Activated CD8-positive, alpha-beta memory T cell treated with anti-CD3 and anti-CD28 coated beads for 24 hours (primary cell): ENCODE data around the gene IYD.

Source experiments
- DNase-seq: peaks from one replicate; pipeline ENCODE4 v3.0.0-alpha.2; 2020

Gene IYD

DNA sequence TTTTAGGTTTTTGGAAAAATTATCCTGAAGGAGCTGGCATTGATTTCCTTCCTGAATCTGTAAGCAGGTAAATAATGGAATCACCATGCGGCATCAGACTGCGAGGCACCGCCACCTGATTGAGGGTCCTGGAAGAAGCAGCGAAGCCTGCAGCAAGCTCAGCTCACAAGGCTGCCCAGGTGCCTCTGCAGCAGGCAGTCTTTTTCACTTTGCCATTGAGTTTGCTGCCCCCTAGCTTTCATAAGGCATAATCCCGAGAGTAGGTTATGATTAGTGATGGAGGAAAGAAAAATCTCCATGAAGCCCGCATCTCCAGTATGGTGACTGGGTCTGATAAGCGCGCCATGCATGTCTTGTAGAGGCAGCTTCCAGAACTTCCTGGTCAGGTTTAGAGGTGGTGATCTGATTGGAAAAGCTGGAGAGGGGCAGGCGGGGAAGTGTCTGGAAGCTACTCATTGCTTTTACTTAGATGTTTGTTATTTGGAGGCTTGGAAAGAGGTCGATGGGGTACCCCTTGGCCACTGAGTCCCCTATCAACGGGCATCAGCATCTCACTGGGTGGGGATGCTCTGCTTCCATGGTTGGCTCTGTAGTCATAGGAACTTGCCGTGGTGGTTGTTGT, 26.7 kb downstream of the IYD start:
- DNase-seq = peak; percentile 62

DNA sequence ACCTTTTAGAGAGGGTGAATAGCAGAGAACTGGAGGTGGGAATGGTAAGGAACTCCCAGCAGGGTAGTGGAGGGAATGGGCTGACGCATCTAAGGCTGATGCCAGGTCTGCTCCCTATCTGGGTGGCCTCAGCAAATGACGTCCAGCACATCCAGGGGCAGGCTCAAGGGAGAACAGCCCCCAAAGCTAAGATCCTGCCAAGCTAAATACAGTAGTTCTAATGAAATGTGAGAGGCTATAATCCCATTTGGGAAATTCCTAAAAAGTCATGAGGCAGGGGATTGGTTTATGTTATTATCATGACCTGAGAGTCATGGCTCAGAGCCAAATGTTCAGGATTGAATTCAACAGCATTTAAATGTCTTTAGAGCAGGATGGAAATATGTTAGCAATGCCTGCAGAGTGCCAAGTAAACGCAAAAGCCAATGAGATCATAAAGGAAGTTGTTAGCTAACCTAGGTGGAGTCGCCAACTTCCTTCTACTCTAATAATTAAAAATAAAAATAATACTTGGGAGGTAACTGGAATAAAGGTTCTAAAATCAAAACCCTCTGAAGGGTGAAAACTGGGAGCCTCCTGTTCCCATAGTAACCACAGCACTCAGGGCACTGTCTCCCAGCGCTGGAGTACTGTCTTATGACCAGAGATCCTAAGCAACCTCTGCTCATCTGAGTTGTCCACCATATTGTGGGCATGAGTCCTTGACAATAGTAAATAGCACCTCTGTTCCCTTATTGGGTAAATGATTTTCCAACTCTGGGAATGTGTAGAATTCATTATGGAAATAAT, 34.8 kb downstream of the IYD start:
- no peak for DNase-seq

DNA sequence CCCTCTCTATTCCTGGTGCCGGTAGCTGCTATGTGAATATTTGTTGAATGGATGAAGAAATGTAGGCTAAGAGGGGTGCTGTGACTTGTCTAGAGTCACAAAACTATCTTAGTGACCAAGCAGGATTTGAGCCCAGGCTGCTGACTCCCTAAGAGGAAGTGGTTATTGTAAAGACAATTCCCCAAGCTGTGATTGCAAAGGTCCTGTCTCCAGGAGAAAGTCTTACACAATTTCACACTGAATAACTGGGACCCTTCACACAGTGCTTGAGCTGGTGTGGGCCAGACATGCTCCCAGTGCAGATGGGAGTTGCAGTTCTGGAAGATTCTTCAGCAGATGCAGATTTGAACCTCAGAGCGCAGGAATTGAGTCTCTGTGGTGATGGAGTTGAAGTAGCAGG, 38.1 kb downstream of the IYD start:
- no peak for DNase-seq

DNA sequence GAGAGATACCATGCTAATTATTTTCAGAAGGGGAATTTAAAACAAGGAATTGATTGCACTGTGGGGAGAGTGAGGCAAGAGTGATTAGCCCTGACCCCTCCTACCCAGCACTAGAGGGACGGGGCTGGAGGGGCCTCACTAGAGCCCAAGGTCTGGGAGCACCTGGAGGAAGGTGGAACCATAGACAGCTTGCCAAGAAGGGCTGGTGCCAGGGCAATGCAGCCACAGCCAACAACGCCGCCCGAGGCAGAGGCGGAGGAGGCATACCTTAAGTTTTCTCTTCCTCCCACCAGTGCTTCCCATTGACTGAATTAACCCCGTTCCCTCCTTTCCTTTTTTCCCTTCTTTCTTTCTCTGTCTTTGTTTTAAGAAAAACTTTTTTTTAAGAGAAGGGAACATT, 40.0 kb downstream of the IYD start:
- no peak for DNase-seq

DNA sequence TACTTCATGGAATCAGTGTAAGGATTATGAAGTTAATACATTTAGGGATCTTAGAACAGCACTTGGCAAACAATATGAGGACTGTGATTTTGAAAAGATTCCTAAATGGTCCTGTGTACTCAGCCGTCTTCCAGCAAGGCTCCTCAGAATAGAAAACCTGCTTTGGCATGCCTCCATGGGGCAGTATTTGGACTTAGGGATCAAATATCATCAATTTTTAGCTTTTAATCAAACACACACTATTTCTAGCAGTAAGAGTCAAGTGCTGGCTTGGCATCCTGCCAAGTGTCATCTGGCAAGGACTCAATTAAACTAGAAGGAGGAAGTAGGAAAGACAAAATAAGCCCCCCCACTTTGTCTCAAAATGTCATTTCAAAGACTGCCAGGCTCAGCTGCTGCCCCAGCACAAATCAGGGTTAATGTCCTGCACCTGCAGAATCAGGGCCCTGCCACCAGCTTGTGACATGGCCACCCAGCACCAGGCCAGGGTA, 40.8 kb downstream of the IYD start:
- no peak for DNase-seq

DNA sequence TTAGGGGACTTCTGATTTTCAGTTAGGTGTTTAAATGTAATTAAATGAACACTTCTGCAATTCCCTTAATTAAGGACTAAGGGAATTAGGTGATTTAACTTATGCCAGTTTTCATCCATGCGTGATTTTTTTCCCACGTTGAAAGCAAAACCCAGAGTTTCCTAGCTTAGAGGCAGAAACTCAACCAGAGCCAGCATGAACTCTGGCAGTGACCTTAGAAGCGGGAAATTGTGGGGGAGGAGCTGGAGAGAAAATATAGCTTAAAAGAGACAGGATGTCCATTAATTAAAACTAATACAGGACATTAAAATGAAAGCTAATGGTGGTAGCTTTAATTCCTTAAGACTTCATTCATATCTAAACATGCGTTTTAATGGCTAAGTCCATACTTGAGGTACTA, 41.6 kb downstream of the IYD start:
- DNase-seq = no peak

DNA sequence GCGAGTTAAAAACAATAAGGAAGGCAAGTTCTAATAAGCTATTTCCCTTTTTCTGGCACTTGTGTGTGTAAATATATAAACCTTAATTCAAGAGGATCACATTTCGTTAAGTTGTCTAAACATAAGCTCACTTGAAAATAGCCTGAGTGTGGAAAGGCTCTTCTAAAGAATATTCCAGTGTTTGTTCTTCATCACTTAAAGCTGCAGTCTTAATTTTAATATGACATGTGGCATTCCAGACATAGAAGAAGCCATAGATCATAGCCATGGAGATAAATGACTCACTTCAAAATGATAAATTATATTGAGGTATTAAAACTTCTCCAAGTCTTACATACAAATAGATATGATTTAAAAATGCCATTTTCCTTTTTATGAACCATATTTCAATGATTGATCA, 42.1 kb downstream of the IYD start:
- no peak for DNase-seq

DNA sequence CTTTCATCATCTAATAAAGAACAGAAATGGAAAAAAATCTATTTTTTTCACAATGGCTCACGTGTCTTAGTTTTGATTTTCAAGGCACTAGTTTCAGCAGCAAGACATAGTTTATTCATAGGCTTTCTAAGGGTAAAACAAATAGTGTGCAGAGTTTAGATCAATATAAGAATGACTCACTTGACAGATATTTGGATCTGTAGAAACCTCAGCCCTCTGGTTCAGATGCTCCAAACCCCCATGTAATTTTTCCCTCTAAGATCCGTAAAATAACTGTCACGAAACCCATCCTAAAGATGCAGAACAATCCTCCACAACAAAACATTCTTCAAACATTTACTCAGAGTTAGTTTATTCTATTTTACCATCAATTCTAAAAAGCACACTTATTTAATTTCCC, 43.4 kb downstream of the IYD start:
- DNase-seq = no peak

DNA sequence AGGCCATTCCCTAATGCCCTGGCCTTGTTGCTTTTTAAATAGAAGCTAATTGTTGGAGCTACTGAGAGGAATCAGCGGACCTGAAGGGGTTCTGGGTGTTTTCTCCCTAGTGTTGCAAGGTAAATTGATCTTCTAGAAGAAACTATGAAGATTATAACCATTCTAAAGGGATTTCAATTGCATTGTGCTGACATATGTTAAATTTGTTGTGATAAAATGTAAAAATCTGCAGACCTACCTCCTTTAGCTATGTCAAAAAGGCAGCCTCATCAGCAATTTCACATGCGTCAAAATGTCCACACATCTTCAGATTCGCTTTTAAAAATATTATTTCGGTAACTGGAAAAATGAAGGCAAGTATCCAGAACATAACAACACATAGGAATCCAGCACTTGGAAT, 44.4 kb downstream of the IYD start:
- no peak for DNase-seq

DNA sequence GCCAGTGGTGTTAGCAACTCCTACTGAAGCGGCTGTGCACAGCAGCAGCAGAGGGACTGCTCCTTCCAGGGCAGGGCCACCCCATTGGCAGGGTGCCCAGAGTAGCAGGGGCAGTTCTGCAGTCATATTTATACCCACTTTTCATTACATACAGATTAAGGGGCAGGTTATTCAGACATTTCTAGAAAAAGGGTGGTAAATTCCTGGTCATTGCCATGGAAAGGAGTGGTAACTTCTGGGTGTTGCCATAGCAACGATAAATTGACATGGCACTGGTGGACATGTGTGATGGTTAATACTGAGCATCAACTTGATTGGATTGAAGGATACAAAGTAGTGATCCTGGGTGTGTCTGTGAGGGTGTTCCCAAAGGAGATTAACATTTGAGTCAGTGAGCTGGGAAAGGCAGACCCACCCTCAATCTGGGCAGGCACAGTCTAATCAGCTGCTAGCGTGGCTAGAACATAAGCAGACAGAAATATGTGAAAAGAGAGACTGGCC, 45.0 kb downstream of the IYD start:
- DNase-seq = no peak

DNA sequence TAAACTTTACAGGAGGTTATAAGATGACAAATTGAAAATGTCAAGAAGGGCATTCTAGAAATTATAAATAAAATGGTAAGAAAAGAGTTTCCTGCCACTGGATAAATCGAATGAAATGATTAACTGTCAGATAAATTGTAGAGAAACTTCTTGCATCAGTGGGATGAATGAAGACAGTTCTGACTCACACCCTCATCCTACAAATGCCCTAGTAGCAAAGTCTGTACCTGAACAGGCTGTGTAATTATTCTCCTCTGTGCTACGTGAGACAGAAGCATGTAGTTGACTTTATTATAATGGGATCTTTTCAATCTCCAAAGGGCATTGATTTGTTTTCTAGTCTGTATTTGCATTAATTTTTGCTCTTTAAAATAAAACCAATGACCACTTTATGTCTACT, 47.3 kb downstream of the IYD start:
- no peak for DNase-seq

DNA sequence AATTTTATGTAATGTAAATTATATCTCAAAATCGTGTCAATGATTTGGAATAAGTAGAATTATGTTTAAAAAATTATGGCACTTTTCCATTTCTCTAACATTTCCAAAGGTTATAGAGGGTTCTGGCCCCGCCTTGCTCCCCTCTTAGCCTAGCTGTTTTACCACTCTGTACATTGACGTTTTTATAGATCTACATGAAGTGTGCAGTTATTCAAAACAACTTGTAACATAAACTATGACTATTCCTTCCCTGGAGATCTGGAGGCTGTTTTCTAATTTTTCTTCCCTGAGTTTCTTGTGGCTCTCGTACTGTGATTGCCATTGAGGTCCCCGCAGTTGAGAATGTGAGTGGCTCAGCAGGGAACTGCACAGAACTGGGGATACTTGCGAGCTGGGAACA, 48.4 kb downstream of the IYD start:
- no peak for DNase-seq

DNA sequence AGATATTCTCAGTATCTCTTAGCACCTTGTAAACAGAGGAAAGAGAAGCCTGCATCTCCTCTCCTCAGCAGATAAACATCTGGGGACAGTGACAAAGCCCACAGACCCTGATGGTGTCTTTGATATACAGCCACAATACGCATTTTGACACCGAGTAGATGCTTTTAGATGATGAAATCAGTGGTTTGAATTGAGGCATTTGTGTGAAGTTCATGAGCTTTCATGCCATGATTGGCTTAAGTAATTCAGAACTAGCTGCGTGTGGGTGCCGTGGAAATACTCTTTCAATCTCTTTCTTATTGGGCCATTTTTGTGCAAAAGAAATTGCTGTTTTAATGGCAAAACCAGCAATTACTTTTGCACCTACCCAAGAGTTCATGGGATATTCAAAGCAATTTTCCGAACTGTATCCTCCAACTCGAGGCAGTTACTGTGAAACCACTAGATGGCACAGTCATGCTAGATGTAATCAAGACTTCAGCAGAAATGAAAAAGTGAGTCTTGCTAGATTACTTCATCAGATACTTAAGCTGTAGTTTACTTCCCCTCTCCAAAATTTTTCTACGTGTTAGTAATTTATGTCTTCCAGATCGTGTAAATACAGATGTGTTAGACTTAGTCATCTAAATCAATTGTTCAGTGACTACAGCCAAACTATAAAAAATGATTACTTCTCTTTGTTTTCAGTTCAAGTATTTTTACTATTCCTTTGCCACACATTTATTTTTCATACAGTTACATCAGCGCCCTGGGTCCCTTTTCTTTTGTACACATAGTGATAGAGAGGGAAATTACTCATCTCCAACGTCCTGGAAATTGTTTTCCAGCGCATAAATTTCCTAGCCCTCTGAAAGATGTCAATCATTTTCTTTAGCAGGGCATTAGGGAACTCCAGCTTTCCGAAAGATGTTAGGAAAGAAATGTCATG, 49.4 kb downstream of the IYD start:
- DNase-seq = no peak

DNA sequence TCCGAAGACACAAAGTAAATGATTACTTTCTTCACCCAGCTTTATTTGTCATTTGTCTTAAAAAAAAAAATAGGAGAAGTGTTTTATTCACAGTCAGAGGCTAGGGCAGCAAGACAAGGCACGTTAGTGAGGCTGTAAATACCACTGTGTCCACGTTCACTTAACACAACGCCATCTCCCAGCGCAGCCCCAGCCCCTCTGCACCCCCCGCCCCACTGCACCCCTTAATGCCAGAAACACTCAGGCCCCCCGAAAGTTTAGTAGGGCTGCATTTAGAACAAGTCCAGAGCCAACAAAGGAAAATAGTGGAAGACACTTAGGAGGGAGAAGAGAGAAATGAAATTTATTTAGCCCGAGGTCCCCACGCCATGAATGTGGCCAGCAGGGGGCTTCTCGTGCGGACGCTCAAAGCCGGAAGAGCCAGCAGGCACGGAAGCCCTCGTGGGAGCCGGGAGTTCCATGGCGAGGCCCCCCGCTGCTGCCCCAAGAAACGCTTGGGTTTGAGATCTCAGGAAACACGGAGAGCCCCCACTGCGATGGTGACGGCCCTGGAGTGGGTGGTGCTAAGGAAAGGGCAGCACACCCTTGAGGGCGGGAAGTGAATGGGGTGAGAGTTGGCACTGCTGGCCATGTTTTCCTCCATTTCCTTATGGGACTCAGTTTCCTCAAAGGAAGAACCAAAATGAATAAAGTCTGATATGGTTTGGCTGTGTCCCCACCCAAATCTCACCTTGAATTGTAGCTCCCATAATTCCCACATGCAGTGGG, 50.2 kb downstream of the IYD start:
- peak; percentile 85 for DNase-seq

DNA sequence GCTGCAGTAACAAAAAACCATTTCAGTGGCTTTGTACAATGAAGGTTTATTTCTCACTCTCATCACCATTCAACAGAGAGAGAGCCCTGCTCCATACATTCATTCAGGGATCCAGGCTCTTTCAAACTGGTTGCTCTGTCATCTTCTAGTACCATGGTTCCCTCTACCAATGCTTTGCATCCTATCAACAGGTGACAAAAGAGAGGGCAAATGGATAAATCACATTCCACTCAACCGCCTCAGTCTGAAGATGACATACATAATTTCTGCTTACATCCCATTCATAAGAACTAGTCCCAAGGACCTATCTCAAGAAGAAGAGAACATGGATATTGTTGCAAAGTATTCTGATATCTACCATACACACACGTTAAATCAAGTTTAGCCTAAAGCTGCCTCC, 51.6 kb downstream of the IYD start:
- no peak for DNase-seq

DNA sequence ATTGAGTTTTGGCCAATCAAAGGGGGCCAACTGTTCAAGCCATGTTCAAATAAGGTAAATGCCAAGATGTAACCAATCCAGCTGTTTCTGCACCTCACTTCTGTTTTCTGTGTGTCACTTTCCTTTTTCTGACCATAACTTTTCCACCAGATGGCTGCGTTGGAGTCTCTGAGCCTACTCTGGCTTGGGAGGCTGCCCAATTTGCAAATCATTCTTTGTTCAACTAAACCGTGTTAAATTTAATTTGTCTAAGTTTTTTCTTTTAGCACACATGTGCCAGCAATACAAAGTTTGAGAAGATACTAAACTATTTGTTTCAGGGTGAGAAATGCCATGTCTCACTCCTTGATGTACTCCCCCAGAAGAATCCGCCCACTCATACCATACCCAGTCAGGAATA, 52.1 kb downstream of the IYD start:
- DNase-seq = no peak

DNA sequence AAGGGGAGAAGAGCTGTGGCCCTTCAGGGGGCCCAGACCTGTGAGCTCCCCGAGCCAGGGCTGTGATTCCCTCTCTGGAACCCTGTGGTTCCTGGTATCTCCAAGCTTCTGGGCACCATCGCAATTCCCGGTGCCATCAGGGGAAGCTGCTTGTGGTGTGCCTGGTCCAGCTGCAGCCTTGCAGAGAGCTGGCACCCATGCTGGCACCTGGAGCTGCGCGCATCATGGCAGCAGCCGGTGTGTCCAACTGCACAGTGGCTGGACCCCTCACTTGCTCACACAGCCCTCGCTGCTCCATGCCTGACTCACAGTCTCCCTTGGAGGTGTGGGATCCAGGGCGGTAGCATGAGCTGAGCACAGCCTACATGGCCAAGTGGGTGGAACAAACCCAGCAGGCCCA, 56.7 kb downstream of the IYD start:
- DNase-seq = no peak

DNA sequence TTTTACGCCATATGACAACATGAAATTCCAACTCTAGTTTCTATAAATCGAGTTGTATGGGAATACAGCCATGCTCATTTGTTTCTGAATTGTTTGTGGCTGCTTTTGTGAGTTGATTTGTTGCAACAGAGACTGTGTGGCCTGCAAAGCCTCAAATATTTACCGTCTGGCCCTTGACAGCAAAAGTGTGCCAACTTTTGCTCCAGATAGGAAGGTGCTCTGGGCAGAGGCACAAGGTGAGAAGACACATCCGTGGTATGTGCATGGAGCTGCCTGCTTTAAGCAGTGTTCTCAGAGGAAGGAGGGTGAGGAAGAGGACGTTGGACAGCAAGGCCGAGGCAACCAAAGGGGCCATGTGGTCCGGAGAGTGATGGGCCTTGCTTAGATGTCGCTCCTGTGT, 57.4 kb downstream of the IYD start:
- DNase-seq = no peak

DNA sequence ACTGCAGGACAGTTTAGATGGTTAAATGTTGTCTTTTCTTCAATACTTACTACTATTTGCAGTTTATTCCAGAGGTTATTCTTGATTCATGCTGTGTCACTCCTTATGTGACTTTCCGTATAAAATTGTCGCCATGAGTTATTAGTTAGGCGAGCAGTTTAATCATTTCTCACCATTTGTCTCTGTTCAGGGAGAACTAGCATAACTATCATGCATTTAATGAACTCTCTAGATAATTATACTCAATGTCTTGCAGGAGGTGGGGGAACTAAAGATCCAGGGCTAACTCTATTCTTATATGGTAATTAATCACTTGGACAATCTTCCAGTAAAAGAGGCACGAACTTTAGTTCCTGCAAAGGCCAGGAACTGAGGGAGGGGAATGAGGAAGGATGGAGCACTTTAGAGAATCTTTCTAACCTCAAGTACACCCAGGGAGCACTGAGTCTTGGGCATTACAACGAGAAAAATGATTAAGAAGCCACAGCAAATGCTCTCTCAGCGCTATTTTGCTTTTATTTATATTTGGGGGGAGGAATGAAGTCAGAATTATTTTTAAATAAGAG, 58.3 kb downstream of the IYD start:
- DNase-seq = no peak

DNA sequence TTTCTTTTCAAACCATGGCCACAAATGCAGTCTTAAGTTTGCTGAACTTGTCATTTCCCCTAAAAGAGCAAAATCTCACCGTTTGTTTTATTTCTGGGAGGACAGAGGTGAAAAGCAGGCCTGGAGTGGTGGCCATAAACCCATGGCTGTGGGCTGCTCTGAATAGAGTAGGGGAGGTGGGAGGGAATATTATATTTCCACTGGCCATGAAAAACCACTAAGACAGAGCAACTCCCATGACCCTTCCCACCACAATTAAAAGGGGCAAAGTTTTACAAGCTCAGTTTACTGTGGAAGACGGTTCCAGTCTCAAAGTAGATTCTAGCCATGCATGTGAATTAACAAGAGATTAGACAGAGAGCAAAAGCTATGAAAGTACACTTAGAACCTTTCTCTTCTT, 59.0 kb downstream of the IYD start:
- no peak for DNase-seq

DNA sequence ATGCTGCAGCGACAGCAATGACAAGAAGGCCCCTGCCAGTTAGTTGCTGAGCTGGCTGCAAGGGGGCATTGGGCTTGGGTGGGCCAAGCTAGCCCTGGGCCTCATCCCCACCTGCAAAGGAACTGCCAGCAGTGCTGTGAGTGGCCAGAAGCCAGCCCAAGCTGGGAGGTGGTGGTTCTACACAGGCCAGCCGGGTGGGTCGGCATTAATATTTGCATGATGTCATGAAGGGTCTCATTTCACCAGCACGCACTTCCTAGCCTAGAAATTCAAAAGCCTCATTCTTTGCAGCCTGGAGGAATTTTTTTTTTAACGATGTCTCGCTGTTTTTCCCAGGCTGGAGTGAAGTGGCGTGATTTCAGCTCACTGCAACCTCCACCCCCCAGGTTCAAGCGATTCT, 62.0 kb downstream of the IYD start:
- DNase-seq = no peak

DNA sequence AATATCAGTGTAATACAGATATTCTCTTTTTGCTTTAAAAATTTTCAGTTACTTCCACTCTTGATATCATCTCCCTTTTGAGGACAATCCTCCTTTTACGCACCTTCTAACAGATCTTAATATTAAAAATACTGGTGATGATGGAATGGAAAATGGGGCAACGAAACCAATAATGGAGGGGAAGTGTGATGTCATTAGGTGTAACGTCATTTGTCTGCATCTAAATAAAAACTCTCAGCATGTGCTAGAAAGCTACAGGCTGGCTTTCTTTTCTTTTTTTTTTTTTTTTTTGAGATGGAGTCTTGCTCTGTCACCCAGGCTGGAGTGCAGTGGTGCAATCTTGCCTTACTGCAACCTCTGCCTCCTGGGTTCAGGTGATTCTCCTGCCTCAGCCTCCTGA, 66.5 kb downstream of the IYD start:
- no peak for DNase-seq
